ENCODE measurements around the gene XRN1. TPM values are rescaled to one million over a fixed set of nuclear protein-coding genes. Genes with fewer than 3 reads are reported as not detected.
A peak's percentile ranks its signal among the peaks of the same experiment; 100 is the strongest.
"Not testable (repeated sequence)": the region's sequence is repeated elsewhere in the genome, so short reads cannot be mapped to it uniquely, and the experiment has no call there.

Gene XRN1
- total RNA-seq, 6 donors from 2014 or later = 34.1 to 60.5 (median 38.4) TPM

DNA sequence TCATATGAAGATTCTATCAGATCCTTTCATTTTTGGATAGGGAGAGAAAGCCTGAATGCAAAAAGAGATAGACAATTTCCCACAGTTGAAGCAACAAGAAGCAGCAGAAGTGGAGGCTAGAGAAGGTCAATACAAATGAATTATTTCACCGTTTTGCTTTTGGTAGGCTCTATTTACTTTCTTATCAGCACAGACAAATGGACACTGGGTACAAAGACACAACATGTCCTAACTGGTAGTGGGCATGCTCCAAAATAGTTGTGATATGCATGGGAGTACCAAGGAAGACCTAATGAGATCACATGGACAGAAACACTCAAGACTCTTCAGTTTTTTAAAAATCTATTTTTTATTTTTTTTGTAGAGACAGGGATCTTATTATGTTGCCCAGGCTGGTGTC is 99.4 kb downstream of the XRN1 start:
- no peak for ATAC-seq (ENCODE audit: low FRiP score in 2 of 2)
- no peak for TF ChIP-seq POLR2AphosphoS5 (IDR thresholded peaks at IDR 0.05)
- TF ChIP-seq, protein P1, sequence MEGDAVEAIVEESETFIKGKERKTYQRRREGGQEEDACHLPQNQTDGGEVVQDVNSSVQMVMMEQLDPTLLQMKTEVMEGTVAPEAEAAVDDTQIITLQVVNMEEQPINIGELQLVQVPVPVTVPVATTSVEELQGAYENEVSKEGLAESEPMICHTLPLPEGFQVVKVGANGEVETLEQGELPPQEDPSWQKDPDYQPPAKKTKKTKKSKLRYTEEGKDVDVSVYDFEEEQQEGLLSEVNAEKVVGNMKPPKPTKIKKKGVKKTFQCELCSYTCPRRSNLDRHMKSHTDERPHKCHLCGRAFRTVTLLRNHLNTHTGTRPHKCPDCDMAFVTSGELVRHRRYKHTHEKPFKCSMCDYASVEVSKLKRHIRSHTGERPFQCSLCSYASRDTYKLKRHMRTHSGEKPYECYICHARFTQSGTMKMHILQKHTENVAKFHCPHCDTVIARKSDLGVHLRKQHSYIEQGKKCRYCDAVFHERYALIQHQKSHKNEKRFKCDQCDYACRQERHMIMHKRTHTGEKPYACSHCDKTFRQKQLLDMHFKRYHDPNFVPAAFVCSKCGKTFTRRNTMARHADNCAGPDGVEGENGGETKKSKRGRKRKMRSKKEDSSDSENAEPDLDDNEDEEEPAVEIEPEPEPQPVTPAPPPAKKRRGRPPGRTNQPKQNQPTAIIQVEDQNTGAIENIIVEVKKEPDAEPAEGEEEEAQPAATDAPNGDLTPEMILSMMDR (IDR thresholded peaks at IDR 0.05) = no peak
- no peak for TF ChIP-seq POLR2A (IDR thresholded peaks at IDR 0.05)
- no peak for TF ChIP-seq EP300 (IDR thresholded peaks at IDR 0.05)
- Histone ChIP-seq H3K4me3 (no peak overlapping the region), H3K36me3 (peaks cover 3 to 87% (median 32%) of the 10 kb centered on the region in 4 donors), H3K4me1 (no peaks in the 10 kb centered on the region), H3K9me3 (no peaks in the 10 kb centered on the region), H3K27me3 (no peaks in the 10 kb centered on the region), H3K27ac (no peak overlapping the region)
- DNase-seq = no peak
- WGBS, 2 donors = 54 to 92% methylated on average over 1 of the region's 1 CpG

DNA sequence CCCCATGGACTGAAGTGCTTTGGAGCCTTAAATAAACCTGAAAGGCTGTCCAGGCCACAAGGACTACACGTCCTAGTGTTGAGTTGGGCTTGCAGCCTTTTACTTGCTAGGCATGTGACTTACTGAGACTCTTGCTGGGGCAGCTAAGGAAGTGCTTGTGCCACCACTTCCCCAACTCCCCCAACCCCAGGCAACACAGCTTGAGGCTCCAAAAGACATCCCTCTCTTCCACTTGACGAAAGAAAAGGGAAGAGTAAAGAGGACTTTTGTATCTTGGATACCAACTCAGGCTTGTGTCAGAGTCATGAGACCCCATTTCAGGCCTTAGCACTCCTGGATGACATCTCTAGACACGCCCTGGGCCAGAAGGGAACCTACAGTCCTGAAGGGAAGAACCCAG is 109.8 kb downstream of the XRN1 start:
- peak overlapping the region in 1 of 4 donors; percentile 36 for H3K27ac ChIP-seq
- TF ChIP-seq, protein P1 (IDR thresholded peaks at IDR 0.05) = no peak
- TF ChIP-seq POLR2AphosphoS5 (IDR thresholded peaks at IDR 0.05) (no peak), POLR2A (IDR thresholded peaks at IDR 0.05) (peak in 1 of 4 donors; percentile 28), EP300 (IDR thresholded peaks at IDR 0.05) (no peak)
- ATAC-seq (ENCODE audit: low FRiP score in 2 of 2) = peak; percentile 62 to 69
- peaks cover 6 to 57% (median 26%) of the 10 kb centered on the region in 4 donors for H3K36me3 ChIP-seq
- no peak overlapping the region for H3K4me3 ChIP-seq
- peaks cover 0 to 10% (median 4%) of the 10 kb centered on the region in 4 donors for H3K4me1 ChIP-seq
- no peaks in the 10 kb centered on the region for H3K9me3 ChIP-seq
- H3K27me3 ChIP-seq = no peaks in the 10 kb centered on the region
- DNase-seq = peak in 1 of 2 donors; percentile 59
- WGBS, 2 donors = 57 to 81% methylated on average over 3 of the region's 3 CpGs

DNA sequence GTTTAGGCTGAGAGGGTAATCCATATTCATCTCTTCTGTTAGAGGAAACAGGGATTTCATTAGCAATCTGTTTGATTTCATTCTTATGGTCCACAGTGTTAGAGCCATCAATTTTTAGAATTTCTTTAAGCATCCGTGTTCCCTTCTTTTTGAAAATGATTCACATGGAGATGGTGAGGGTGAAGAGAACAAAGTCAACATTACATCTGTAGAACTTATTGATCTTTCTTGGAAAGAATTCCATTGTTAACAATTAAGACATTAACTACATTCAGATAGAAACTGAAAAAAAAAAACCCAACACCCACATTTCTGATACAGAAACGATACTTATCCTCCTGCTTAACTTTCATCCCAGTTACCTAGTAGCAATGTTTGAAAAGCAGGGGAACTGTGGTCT is 115.4 kb downstream of the XRN1 start:
- Histone ChIP-seq H3K27ac (no peak overlapping the region), H3K4me1 (no peaks in the 10 kb centered on the region), H3K36me3 (peaks cover 10 to 74% (median 36%) of the 10 kb centered on the region in 4 donors), H3K4me3 (no peak overlapping the region), H3K27me3 (no peaks in the 10 kb centered on the region), H3K9me3 (no peaks in the 10 kb centered on the region)
- WGBS, 2 donors = 96 to 98% methylated on average over 2 of the region's 2 CpGs
- ATAC-seq (ENCODE audit: low FRiP score in 2 of 2) (no peak), DNase-seq (no peak)
- TF ChIP-seq EP300 (IDR thresholded peaks at IDR 0.05) (no peak), POLR2AphosphoS5 (IDR thresholded peaks at IDR 0.05) (no peak), POLR2A (IDR thresholded peaks at IDR 0.05) (no peak)
- TF ChIP-seq, protein P1 (IDR thresholded peaks at IDR 0.05) = no peak

DNA sequence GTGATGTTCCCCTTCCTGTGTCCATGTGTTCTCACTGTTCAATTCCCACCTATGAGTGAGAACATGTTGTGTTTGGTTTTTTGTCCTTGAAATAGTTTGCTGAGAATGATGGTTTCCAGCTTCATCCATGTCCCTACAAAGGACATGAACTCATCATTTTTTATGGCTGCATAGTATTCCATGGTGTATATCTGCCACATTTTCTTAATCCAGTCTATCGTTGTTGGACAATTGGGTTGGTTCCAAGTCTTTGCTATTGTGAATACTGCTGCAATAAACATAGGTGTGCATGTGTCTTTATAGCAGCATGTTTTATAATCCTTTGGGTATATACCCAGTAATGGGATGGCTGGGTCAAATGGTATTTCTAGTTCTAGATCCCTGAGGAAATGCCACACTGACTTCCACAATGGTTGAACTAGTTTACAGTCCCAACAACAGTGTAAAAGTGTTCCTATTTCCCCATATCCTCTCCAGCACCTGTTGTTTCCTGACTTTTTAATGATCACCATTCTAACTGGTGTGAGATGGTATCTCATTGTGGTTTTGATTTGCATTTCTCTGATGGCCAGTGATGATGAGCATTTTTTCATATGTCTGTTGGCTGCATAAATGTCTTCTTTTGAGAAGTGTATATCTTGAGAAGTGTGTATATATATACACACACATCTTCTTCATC is 123.4 kb downstream of the XRN1 start:
- not testable (repeated sequence) for H3K27ac ChIP-seq; ATAC-seq (ENCODE audit: low FRiP score in 2 of 2); DNase-seq; H3K9me3 ChIP-seq; H3K4me1 ChIP-seq; H3K27me3 ChIP-seq; H3K4me3 ChIP-seq
- peaks cover 0 to 35% (median 7%) of the 10 kb centered on the region in 4 donors for H3K36me3 ChIP-seq
- WGBS, 2 donors = 100% methylated on average over 1 of the region's 1 CpG

DNA sequence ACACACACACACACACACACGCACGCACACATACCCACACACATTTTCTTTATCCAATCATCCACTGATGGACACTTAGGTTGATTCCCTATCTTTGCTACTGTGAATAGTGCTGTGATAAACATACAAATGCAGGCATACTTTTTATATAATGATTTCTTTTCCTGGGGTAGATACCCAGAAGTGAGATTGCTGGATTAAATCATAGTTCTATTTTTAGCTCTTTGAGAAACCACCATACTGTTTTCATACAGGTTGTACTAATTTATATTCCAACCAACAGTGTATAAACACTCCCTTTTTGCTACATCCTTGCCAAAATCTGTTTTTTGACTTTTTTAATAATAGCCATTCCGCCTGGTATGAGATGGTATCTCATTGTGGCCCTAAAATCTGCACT is 127.9 kb downstream of the XRN1 start:
- Histone ChIP-seq H3K36me3 (peaks cover 0 to 38% (median 5%) of the 10 kb centered on the region in 4 donors), H3K9me3 (no peaks in the 10 kb centered on the region), H3K4me1 (no peaks in the 10 kb centered on the region), H3K4me3 (no peak overlapping the region), H3K27me3 (no peaks in the 10 kb centered on the region), H3K27ac (no peak overlapping the region)
- ATAC-seq (ENCODE audit: low FRiP score in 2 of 2) = no peak
- TF ChIP-seq, protein P1 (IDR thresholded peaks at IDR 0.05) = no peak
- TF ChIP-seq POLR2A (IDR thresholded peaks at IDR 0.05) (no peak), EP300 (IDR thresholded peaks at IDR 0.05) (no peak), POLR2AphosphoS5 (IDR thresholded peaks at IDR 0.05) (no peak)
- 99 to 100% methylated on average over 3 of the region's 3 CpGs for WGBS, 2 donors
- DNase-seq = no peak
